Sigmoid colon (tissue), 4 donors: ENCODE data around the gene PCNX1.
"Not testable (repeated sequence)": the region's sequence is repeated elsewhere in the genome, so short reads cannot be mapped to it uniquely, and the experiment has no call there.

ENCODE experiments used
- CTCF ChIP-seq, 4 experiments: fragments of 450-650 bp in 3 of 4; fragments of 200-600 bp in 1 of 4; IDR thresholded peaks; one replicate each; pipeline ENCODE4 v1.5.1; 2016 to 2019; ENCODE audit warnings: antibody characterized with exemption in 4 of 4, mild to moderate bottlenecking in 3 of 4, moderate library complexity in 2 of 4
- EP300 ChIP-seq, 4 donors: sonication (generic); formaldehyde crosslinking; IDR thresholded peaks; one replicate each; pipeline ENCODE4 v1.6.1; 2017; ENCODE audit warnings: antibody characterized with exemption in 4 of 4
- POLR2A ChIP-seq, 2 donors: fragments of 450-650 bp; IDR thresholded peaks; one replicate each; pipeline ENCODE4 v1.6.1; 2016; ENCODE audit warnings: antibody characterized with exemption in 2 of 2, mild to moderate bottlenecking in 2 of 2, moderate library complexity in 2 of 2
- POLR2AphosphoS5 ChIP-seq, 4 donors: sonication (generic); formaldehyde crosslinking; IDR thresholded peaks; one replicate each; pipeline ENCODE4 v1.6.1; 2017; ENCODE audit warnings: antibody characterized with exemption in 4 of 4

GRCh38 chr14:70939693-70940092 is 32.4 kb downstream of the PCNX1 start:
- not testable (repeated sequence) for TF ChIP-seq CTCF, POLR2AphosphoS5, POLR2A, EP300 (IDR thresholded peaks at IDR 0.05)
